ENCODE results near the gene HDHD3.

Gene HDHD3

GRCh38 chr9:113349445-113350094 lies 27.2 kb downstream of the HDHD3 start, which contains the start of gene BSPRY:
Gene BSPRY, plus strand, starts transcription at chr9:113349541. Its CDS starts 39 bp downstream, at chr9:113349580.
- DNase-seq (ENCODE audit: low spot score) = peak; percentile 75
- no peak for TF ChIP-seq CTCF (IDR thresholded peaks at IDR 0.05; ENCODE audit: extremely low read depth, missing control alignments)

- no peak for DNase-seq (ENCODE audit: low spot score)
- TF ChIP-seq CTCF (IDR thresholded peaks at IDR 0.05; ENCODE audit: extremely low read depth, missing control alignments) = no peak
Observed at GRCh38 chr9:113349066-113349444, 27.7 kb downstream of the HDHD3 start.

- TF ChIP-seq CTCF (IDR thresholded peaks at IDR 0.05; ENCODE audit: extremely low read depth, missing control alignments) = no peak
- DNase-seq (ENCODE audit: low spot score) = no peak
Observed at GRCh38 chr9:113348437-113348836, 28.3 kb downstream of the HDHD3 start.

GRCh38 chr9:113345671-113346070 lies 31.1 kb downstream of the HDHD3 start:
- DNase-seq (ENCODE audit: low spot score) = no peak
- no peak for TF ChIP-seq CTCF (IDR thresholded peaks at IDR 0.05; ENCODE audit: extremely low read depth, missing control alignments)

GRCh38 chr9:113345190-113345589 lies 31.6 kb downstream of the HDHD3 start:
- DNase-seq (ENCODE audit: low spot score) = no peak
- no peak for TF ChIP-seq CTCF (IDR thresholded peaks at IDR 0.05; ENCODE audit: extremely low read depth, missing control alignments)

- no peak for DNase-seq (ENCODE audit: low spot score)
- TF ChIP-seq CTCF (IDR thresholded peaks at IDR 0.05; ENCODE audit: extremely low read depth, missing control alignments) = no peak
Observed at GRCh38 chr9:113343732-113344231, 33.0 kb downstream of the HDHD3 start.

GRCh38 chr9:113341712-113342410 lies 34.9 kb downstream of the HDHD3 start:
- DNase-seq (ENCODE audit: low spot score) = no peak

More at GRCh38 chr9:113341712-113342410, 34.9 kb downstream of the HDHD3 start:
- TF ChIP-seq CTCF (IDR thresholded peaks at IDR 0.05; ENCODE audit: extremely low read depth, missing control alignments) = no peak

All from GM20000 (cell line).